Gastrocnemius medialis (tissue), 4 donors: ENCODE data around the gene SMYD3.

Experiments used
- POLR2A ChIP-seq, 2 donors: fragments of 450-650 bp; IDR thresholded peaks; one replicate each; pipeline ENCODE4 v1.6.1; 2017; ENCODE audit warnings: antibody characterized with exemption in 2 of 2, mild to moderate bottlenecking in 2 of 2, moderate library complexity in 2 of 2
- TF ChIP-seq, protein P1 (sequence below), 5 experiments: fragments of 450-650 bp in 3 of 5; fragments of 200-600 bp in 2 of 5; sonication (generic) in 2 of 5; IDR thresholded peaks in 4 of 5; conservative IDR thresholded peaks in 1 of 5; 1 replicate in 4 of 5; 2 replicates in 1 of 5; pipeline ENCODE4 v1.5.1; 2016 to 2019; ENCODE audit warnings: antibody characterized with exemption in 5 of 5, mild to moderate bottlenecking in 3 of 5, moderate library complexity in 3 of 5

DNA sequence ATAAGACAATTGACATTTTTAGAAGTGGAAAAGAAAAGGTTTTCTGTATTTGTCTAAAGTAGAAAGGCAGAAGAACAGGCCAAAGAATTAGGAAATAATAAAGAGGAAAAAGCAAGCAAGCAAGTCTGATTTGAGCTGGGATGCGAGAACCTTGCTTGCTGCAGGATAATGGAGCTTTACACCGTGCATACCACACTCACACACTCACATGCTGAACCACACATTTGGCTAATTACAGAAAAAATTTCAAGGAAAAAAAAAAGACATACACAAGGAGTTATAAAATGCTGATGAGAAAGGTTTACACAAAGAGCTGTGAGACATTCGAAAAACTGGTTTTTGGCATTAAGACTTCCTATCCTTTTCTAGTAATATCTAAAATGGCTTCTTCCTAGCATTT lies 758.4 kb downstream of the SMYD3 start:
- TF ChIP-seq, protein P1, sequence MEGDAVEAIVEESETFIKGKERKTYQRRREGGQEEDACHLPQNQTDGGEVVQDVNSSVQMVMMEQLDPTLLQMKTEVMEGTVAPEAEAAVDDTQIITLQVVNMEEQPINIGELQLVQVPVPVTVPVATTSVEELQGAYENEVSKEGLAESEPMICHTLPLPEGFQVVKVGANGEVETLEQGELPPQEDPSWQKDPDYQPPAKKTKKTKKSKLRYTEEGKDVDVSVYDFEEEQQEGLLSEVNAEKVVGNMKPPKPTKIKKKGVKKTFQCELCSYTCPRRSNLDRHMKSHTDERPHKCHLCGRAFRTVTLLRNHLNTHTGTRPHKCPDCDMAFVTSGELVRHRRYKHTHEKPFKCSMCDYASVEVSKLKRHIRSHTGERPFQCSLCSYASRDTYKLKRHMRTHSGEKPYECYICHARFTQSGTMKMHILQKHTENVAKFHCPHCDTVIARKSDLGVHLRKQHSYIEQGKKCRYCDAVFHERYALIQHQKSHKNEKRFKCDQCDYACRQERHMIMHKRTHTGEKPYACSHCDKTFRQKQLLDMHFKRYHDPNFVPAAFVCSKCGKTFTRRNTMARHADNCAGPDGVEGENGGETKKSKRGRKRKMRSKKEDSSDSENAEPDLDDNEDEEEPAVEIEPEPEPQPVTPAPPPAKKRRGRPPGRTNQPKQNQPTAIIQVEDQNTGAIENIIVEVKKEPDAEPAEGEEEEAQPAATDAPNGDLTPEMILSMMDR (IDR thresholded peaks at IDR 0.05 in 4 of 5, conservative IDR thresholded peaks at IDR 0.05 in 1 of 5), result no peak
- TF ChIP-seq POLR2A (IDR thresholded peaks at IDR 0.05), result no peak
